Spinal cord (tissue), 10 donors: ENCODE measurements around the gene DSCAML1. TPM values are rescaled to one million over a fixed set of nuclear protein-coding genes. Genes with fewer than 3 reads are reported as not detected.

Experiments
- DNase-seq, 6 donors: peaks; one replicate each; pipeline versions ENCODE4 v3.0.0 to v3.0.0-alpha.2; 2013 to 2015; ENCODE audit warnings: low spot score in 6 of 6, low read depth in 4 of 6
- H3K27ac ChIP-seq: one replicate; pipeline ENCODE4 v1.5.1; 2013; ENCODE audit warnings: low read depth, low read length, control low read depth
- H3K27me3 ChIP-seq: one replicate; pipeline ENCODE4 v1.6.1; 2013; ENCODE audit warnings: low read length; ENCODE audit not compliant: control insufficient read depth, insufficient read depth
- H3K36me3 ChIP-seq: one replicate; pipeline ENCODE4 v1.6.1; 2013; ENCODE audit warnings: low read length; ENCODE audit not compliant: control insufficient read depth, insufficient read depth
- H3K4me1 ChIP-seq: one replicate; pipeline ENCODE4 v1.6.1; 2013; ENCODE audit warnings: low read length; ENCODE audit not compliant: control insufficient read depth, insufficient read depth
- H3K4me3 ChIP-seq: one replicate; pipeline ENCODE4 v1.5.1; 2013; ENCODE audit warnings: low read depth, low read length, control low read depth
- H3K9me3 ChIP-seq: one replicate; pipeline ENCODE4 v1.6.1; 2013; ENCODE audit warnings: low read length; ENCODE audit not compliant: control insufficient read depth, insufficient read depth
- WGBS: methylation state at CpG from one replicate; pipeline ENCODE4 v1.1.5; 2013; ENCODE audit warnings: missing lambda C conversion rate; ENCODE audit not compliant: insufficient coverage; 5-methylcytosine and 5-hydroxymethylcytosine counted together
- polyA plus RNA-seq, 2 donors: library from polyadenylated mRNA; unstranded; fragments of 120-200 nt; gene quantifications; one replicate each; pipeline ENCODE4 v1.2.1, GENCODE V29; 2013; ENCODE audit not compliant: insufficient read length in 2 of 2
- total RNA-seq, 2 donors: library from RNA; depleted of rRNA in 1 of 2; stranded (reverse); fragments of 120-200 nt in 1 of 2; fragments of >200 nt in 1 of 2; gene quantifications; one replicate each; pipeline versions ENCODE4 v1.2.3 to v1.2.4, GENCODE V29; 2013 to 2014
- donor health status: healthy.

DSCAML1 gene
- total and polyA plus RNA-seq, 4 donors = 3.5 to 14.4 (median 8.2) TPM

- Histone ChIP-seq H3K4me3 (no peak overlapping the region), H3K36me3 (no peaks in the 10 kb centered on the region), H3K9me3 (no peaks in the 10 kb centered on the region), H3K4me1 (peaks cover 28% of the 10 kb centered on the region), H3K27me3 (no peaks in the 10 kb centered on the region), H3K27ac (no peak overlapping the region)
- peak in 1 of 6 donors; percentile 43 for DNase-seq
- WGBS = 82% methylated on average over 2 of the region's 2 CpGs
Measured at GRCh38 chr11:117541211-117541610, 255.8 kb downstream of the DSCAML1 start.

- Histone ChIP-seq H3K4me1 (peaks cover 44% of the 10 kb centered on the region), H3K27me3 (no peaks in the 10 kb centered on the region), H3K9me3 (no peaks in the 10 kb centered on the region), H3K27ac (no peak overlapping the region), H3K4me3 (no peak overlapping the region), H3K36me3 (no peaks in the 10 kb centered on the region)
- WGBS = 34% methylated on average over 9 of the region's 13 CpGs
- peak in 2 of 6 donors; percentile 41 to 74 for DNase-seq
Measured at GRCh38 chr11:117538263-117539135, 258.5 kb downstream of the DSCAML1 start.

GRCh38 chr11:117535850-117536411, 261.1 kb downstream of the DSCAML1 start:
- WGBS = 9% methylated on average over 10 of the region's 11 CpGs
- H3K4me3 ChIP-seq = no peak overlapping the region
- H3K9me3 ChIP-seq = no peaks in the 10 kb centered on the region
- H3K4me1 ChIP-seq = peaks cover 48% of the 10 kb centered on the region
- peak in 4 of 6 donors; percentile 47 to 94 (median 68) for DNase-seq
- H3K36me3 ChIP-seq = no peaks in the 10 kb centered on the region
- H3K27ac ChIP-seq = peak overlapping the region; percentile 70
- H3K27me3 ChIP-seq = no peaks in the 10 kb centered on the region

GRCh38 chr11:117535201-117535849, 261.7 kb downstream of the DSCAML1 start:
- 14% methylated on average over 18 of the region's 19 CpGs for WGBS
- Histone ChIP-seq H3K4me1 (peaks cover 54% of the 10 kb centered on the region), H3K27ac (peak overlapping the region; percentile 64), H3K27me3 (no peaks in the 10 kb centered on the region), H3K4me3 (no peak overlapping the region), H3K36me3 (peaks cover 2% of the 10 kb centered on the region), H3K9me3 (no peaks in the 10 kb centered on the region)
- DNase-seq = peak in 2 of 6 donors; percentile 81 to 91

- DNase-seq = no peak
- Histone ChIP-seq H3K36me3 (peaks cover 2% of the 10 kb centered on the region), H3K4me3 (no peak overlapping the region), H3K27me3 (no peaks in the 10 kb centered on the region), H3K9me3 (no peaks in the 10 kb centered on the region), H3K4me1 (peaks cover 69% of the 10 kb centered on the region), H3K27ac (no peak overlapping the region)
- WGBS = no CpG with 5 or more reads among the region's 3 CpGs
Measured at GRCh38 chr11:117532568-117532967, 264.4 kb downstream of the DSCAML1 start.

GRCh38 chr11:117529816-117530215, 267.2 kb downstream of the DSCAML1 start:
- H3K27ac ChIP-seq = peak overlapping the region; percentile 15
- peaks cover 46% of the 10 kb centered on the region for H3K4me1 ChIP-seq
- 27% methylated on average over 14 of the region's 18 CpGs for WGBS
- no peaks in the 10 kb centered on the region for H3K27me3 ChIP-seq
- H3K9me3 ChIP-seq = no peaks in the 10 kb centered on the region
- no peak overlapping the region for H3K4me3 ChIP-seq
- peak in 2 of 6 donors; percentile 64 to 70 for DNase-seq
- peaks cover 5% of the 10 kb centered on the region for H3K36me3 ChIP-seq

GRCh38 chr11:117528097-117528721, 268.8 kb downstream of the DSCAML1 start:
- Histone ChIP-seq H3K27me3 (no peaks in the 10 kb centered on the region), H3K36me3 (peaks cover 11% of the 10 kb centered on the region), H3K27ac (no peak overlapping the region), H3K4me1 (peaks cover 34% of the 10 kb centered on the region), H3K9me3 (no peaks in the 10 kb centered on the region), H3K4me3 (no peak overlapping the region)
- peak in 2 of 6 donors; percentile 44 to 88 for DNase-seq
- 42% methylated on average over 5 of the region's 12 CpGs for WGBS

- 59% methylated on average over 3 of the region's 7 CpGs for WGBS
- Histone ChIP-seq H3K36me3 (peaks cover 17% of the 10 kb centered on the region), H3K4me3 (no peak overlapping the region), H3K4me1 (peaks cover 33% of the 10 kb centered on the region), H3K27ac (no peak overlapping the region), H3K27me3 (no peaks in the 10 kb centered on the region), H3K9me3 (no peaks in the 10 kb centered on the region)
- DNase-seq = peak in 1 of 6 donors; percentile 63
Measured at GRCh38 chr11:117527271-117527670, 269.7 kb downstream of the DSCAML1 start.

GRCh38 chr11:117525866-117526542, 271.0 kb downstream of the DSCAML1 start:
- H3K9me3 ChIP-seq = no peaks in the 10 kb centered on the region
- WGBS = 92% methylated on average over 10 of the region's 10 CpGs
- no peak overlapping the region for H3K27ac ChIP-seq
- no peak overlapping the region for H3K4me3 ChIP-seq
- no peak for DNase-seq
- H3K36me3 ChIP-seq = peaks cover 26% of the 10 kb centered on the region
- H3K27me3 ChIP-seq = no peaks in the 10 kb centered on the region
- H3K4me1 ChIP-seq = peaks cover 33% of the 10 kb centered on the region
